Measurements from ENCODE around the gene NDUFA12. TPM values are rescaled to one million over a fixed set of nuclear protein-coding genes. Genes with fewer than 3 reads are reported as not detected.

The NDUFA12 gene
- total and polyA plus RNA-seq, 9 of the 15 experiments (the other 6 are each of a cell fraction or from before 2014, with no cell fraction given) = 115 to 986 (median 283) TPM

GRCh38 chr12:94954029-94954685 lies 49.3 kb downstream of the NDUFA12 start (continued):
- TF ChIP-seq, protein P1, sequence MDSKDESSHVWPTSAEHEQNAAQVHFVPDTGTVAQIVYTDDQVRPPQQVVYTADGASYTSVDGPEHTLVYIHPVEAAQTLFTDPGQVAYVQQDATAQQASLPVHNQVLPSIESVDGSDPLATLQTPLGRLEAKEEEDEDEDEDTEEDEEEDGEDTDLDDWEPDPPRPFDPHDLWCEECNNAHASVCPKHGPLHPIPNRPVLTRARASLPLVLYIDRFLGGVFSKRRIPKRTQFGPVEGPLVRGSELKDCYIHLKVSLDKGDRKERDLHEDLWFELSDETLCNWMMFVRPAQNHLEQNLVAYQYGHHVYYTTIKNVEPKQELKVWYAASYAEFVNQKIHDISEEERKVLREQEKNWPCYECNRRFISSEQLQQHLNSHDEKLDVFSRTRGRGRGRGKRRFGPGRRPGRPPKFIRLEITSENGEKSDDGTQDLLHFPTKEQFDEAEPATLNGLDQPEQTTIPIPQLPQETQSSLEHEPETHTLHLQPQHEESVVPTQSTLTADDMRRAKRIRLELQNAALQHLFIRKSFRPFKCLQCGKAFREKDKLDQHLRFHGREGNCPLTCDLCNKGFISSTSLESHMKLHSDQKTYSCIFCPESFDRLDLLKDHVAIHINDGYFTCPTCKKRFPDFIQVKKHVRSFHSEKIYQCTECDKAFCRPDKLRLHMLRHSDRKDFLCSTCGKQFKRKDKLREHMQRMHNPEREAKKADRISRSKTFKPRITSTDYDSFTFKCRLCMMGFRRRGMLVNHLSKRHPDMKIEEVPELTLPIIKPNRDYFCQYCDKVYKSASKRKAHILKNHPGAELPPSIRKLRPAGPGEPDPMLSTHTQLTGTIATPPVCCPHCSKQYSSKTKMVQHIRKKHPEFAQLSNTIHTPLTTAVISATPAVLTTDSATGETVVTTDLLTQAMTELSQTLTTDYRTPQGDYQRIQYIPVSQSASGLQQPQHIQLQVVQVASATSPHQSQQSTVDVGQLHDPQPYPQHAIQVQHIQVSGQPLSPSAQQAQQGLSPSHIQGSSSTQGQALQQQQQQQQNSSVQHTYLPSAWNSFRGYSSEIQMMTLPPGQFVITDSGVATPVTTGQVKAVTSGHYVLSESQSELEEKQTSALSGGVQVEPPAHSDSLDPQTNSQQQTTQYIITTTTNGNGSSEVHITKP (IDR thresholded peaks at IDR 0.05; ENCODE audit: partially characterized antibody) = peak; percentile 25
- TF ChIP-seq POLR2H (tag; IDR thresholded peaks at IDR 0.05; ENCODE audit: low read depth) = no peak
- no peak for TF ChIP-seq HNRNPK (IDR thresholded peaks at IDR 0.05; ENCODE audit: low read depth, low read length, poor library complexity, severe bottlenecking)
- TF ChIP-seq, protein P2, sequence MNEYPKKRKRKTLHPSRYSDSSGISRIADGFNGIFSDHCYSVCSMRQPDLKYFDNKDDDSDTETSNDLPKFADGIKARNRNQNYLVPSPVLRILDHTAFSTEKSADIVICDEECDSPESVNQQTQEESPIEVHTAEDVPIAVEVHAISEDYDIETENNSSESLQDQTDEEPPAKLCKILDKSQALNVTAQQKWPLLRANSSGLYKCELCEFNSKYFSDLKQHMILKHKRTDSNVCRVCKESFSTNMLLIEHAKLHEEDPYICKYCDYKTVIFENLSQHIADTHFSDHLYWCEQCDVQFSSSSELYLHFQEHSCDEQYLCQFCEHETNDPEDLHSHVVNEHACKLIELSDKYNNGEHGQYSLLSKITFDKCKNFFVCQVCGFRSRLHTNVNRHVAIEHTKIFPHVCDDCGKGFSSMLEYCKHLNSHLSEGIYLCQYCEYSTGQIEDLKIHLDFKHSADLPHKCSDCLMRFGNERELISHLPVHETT (CRISPR knock-in tag; conservative IDR thresholded peaks at IDR 0.05 in 1 of 2, IDR thresholded peaks at IDR 0.05 in 1 of 2) = 0 out of 4 replicates have a peak, but pooled peaks of 1 of the 2 experiments have one; percentile 28
- TF ChIP-seq KDM5B (IDR thresholded peaks at IDR 0.05; ENCODE audit: insufficient replicate concordance, low read depth, low read length) = no peak
- no peak for TF ChIP-seq DDX20 (tag; IDR thresholded peaks at IDR 0.05; ENCODE audit: low read depth)
- TF ChIP-seq MECOM (CRISPR knock-in tag; IDR thresholded peaks at IDR 0.05) = no peak
- TF ChIP-seq SMARCE1 (IDR thresholded peaks at IDR 0.05) = peak; percentile 87
- no peak for TF ChIP-seq CBX5 (IDR thresholded peaks at IDR 0.05; ENCODE audit: borderline replicate concordance, low read depth)
- no peak for TF ChIP-seq ZNF232 (CRISPR knock-in tag; IDR thresholded peaks at IDR 0.05)
- no peak for TF ChIP-seq KAT8 (IDR thresholded peaks at IDR 0.05; ENCODE audit: low read depth)
- peak; percentile 14 for TF ChIP-seq ZFP36 (IDR thresholded peaks at IDR 0.05; ENCODE audit: low read depth, low read length, partially characterized antibody)
- peak; percentile 79 for TF ChIP-seq TAL1 (IDR thresholded peaks at IDR 0.05)
- TF ChIP-seq, protein P3, sequence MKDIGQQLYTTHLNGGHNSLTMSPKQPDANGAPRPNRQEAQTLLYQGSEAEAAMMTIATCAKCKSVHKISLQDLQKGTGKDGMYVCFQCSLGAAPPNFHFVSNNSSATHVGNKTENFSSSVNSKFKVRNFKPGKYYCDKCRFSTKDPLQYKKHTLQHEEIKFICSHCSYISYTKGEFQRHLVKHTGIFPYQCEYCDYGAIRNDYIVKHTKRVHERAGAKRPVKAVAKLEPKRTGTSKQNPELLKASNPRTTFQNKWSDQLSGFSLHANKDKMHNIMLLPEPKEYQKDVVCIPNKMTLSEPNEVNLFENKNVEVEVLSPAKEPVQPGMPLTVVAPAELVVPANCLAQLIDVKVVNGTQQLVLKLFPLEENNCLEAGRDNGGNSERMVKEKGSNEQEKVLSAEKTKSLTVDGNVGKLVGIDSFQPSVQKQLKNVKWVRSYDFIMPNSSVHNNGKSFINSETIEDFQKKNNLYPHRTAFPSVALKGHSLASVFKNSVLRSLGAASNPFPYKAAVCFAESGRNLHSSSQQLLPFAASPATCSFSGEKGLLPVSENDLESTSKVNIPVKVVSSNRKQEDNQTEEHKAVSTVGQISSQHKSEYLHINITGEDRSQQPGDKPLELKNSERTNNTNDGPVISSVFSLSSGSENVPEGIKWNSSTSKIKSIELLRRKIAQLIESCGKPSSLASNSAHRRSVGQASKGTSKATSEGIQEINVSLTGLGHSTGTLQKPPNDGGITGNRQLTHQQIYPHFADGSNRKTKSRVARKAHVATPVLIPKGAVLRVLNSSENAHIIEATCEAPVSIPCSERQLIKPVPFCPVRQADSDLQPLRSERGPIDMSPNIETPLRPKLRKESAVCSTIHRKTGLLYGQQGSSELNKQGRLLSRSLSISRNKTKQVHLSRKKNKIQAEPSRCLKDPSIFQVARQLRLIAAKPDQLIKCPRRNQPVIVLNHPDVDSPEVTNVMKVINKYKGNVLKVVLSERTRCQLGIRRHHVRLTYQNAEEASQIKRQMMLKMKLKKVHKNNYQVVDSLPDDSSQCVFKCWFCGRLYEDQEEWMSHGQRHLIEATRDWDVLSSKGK (CRISPR knock-in tag; IDR thresholded peaks at IDR 0.05) = no peak
- TF ChIP-seq, protein P4, sequence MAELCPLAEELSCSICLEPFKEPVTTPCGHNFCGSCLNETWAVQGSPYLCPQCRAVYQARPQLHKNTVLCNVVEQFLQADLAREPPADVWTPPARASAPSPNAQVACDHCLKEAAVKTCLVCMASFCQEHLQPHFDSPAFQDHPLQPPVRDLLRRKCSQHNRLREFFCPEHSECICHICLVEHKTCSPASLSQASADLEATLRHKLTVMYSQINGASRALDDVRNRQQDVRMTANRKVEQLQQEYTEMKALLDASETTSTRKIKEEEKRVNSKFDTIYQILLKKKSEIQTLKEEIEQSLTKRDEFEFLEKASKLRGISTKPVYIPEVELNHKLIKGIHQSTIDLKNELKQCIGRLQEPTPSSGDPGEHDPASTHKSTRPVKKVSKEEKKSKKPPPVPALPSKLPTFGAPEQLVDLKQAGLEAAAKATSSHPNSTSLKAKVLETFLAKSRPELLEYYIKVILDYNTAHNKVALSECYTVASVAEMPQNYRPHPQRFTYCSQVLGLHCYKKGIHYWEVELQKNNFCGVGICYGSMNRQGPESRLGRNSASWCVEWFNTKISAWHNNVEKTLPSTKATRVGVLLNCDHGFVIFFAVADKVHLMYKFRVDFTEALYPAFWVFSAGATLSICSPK (IDR thresholded peaks at IDR 0.05; ENCODE audit: borderline replicate concordance) = no peak
- TF ChIP-seq MIER1 (IDR thresholded peaks at IDR 0.05; ENCODE audit: low read depth) = no peak
- TF ChIP-seq CBFA2T3 (IDR thresholded peaks at IDR 0.05) = peak; percentile 89
- TF ChIP-seq JUNB (CRISPR knock-in tag; conservative IDR thresholded peaks at IDR 0.05) = no peak
